ENCODE results near the gene TRAK1. TPM values are rescaled to one million over a fixed set of nuclear protein-coding genes. Genes with fewer than 3 reads are reported as not detected.

Gene TRAK1
- total RNA-seq, 1 donor from 2014 or later, result 41.0 TPM

DNA sequence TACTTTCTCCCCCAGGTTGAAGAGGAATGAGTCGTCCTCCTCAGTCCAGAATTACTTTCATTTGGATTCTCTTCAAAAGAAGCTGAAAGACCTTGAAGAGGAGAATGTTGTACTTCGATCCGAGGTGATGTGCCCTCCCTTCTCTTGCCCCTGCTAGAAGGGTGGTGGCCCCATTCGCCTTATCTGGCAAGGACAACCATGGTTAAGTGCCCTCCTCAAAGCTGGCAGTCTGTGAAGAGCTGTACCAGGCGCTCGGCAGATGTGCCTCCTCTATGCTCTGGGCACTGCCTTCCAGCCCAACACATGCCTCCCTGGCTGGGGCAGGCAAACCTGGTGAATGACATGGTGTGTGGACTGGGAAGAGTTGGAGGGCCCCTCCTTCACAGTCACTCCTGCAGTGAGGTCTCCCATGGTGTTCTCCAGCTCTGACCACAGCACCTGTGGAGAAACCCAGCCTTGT is 97.9 kb downstream of the TRAK1 start:
- H3K9me3 Mint-ChIP-seq, result no peaks in the 10 kb centered on the region

DNA sequence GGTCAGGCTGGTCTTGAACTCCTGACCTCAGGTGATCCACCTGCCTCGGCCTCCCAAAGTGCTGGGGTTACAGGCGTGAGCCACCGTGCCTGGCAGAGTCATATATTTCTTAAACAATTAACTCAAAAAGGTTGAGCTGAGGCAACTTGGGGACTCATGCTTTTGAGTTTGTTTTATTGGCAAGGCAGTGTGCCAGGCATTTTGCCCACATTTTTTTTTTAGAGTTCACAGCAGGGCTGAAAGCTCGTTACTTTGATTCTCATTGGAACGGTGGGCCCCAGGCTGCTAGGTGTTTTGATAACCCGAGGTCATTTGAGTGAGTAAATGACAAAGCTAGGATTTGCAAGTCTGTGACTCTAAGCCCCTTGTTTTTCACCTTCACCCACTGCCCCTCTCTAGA is 98.6 kb downstream of the TRAK1 start:
- H3K4me1 Mint-ChIP-seq, result peaks cover 28% of the 10 kb centered on the region
- TF ChIP-seq, protein P1, sequence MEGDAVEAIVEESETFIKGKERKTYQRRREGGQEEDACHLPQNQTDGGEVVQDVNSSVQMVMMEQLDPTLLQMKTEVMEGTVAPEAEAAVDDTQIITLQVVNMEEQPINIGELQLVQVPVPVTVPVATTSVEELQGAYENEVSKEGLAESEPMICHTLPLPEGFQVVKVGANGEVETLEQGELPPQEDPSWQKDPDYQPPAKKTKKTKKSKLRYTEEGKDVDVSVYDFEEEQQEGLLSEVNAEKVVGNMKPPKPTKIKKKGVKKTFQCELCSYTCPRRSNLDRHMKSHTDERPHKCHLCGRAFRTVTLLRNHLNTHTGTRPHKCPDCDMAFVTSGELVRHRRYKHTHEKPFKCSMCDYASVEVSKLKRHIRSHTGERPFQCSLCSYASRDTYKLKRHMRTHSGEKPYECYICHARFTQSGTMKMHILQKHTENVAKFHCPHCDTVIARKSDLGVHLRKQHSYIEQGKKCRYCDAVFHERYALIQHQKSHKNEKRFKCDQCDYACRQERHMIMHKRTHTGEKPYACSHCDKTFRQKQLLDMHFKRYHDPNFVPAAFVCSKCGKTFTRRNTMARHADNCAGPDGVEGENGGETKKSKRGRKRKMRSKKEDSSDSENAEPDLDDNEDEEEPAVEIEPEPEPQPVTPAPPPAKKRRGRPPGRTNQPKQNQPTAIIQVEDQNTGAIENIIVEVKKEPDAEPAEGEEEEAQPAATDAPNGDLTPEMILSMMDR (conservative IDR thresholded peaks at IDR 0.05), result no peak
- no peak overlapping the region for H3K4me3 Mint-ChIP-seq
- no peak for DNase-seq (ENCODE audit: low read depth, low spot score)
- H3K27me3 Mint-ChIP-seq (ENCODE audit: low read depth), result no peaks in the 10 kb centered on the region
- H3K9me3 Mint-ChIP-seq, result no peaks in the 10 kb centered on the region
- H3K36me3 Mint-ChIP-seq (ENCODE audit: low read depth), result peaks cover 6% of the 10 kb centered on the region
- H3K27ac Mint-ChIP-seq (ENCODE audit: unreplicated experiment), result peak overlapping the region; percentile 57

More for the DNA sequence above, 97.9 kb downstream of the TRAK1 start:
- Mint-ChIP-seq H3K4me3 (no peak overlapping the region), H3K27me3 (ENCODE audit: low read depth) (no peaks in the 10 kb centered on the region), H3K27ac (ENCODE audit: unreplicated experiment) (no peak overlapping the region), H3K36me3 (ENCODE audit: low read depth) (peaks cover 3% of the 10 kb centered on the region), H3K4me1 (peaks cover 35% of the 10 kb centered on the region)
- DNase-seq (ENCODE audit: low read depth, low spot score), result no peak
- TF ChIP-seq, protein P1 (conservative IDR thresholded peaks at IDR 0.05), result no peak

DNA sequence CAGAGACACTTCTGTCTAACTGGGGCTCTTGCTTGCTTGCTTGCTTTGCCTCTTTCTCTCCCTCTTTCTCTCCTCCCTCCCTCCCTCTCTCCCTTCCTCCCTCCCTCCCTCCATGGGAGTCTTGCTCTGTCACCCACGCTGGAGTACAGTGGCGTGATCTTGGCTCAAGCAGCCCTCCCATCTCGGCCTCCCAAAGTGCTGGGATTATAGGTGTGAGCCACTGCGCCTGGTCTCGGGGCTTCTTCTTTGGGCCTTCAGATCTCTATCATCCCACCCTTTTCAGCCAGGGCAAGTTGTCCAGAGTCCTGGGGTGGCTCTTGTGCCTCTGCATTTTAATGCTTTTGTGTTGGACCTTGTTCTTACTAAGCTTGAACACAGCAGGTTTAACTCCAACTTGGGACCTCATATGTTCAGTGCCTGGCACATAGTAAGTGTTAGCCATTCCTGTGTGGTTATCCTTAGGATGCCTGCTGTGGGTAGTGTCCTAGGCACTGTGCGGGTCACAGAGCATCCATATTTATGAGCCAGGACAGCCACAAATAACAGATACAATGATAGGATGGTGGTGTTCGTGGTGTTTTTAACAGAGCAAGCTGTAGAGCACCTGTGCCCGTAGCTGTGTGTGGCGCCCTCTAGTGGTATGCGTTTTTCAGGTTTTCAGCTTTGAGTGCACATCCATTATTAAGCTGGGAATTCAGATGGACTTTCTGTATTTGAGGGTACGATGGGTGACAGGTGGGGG is 99.7 kb downstream of the TRAK1 start:
- Mint-ChIP-seq H3K4me1 (peaks cover 34% of the 10 kb centered on the region), H3K27me3 (ENCODE audit: low read depth) (no peaks in the 10 kb centered on the region), H3K27ac (ENCODE audit: unreplicated experiment) (no peak overlapping the region), H3K4me3 (no peak overlapping the region), H3K36me3 (ENCODE audit: low read depth) (peaks cover 10% of the 10 kb centered on the region), H3K9me3 (no peaks in the 10 kb centered on the region)
- DNase-seq (ENCODE audit: low read depth, low spot score), result peak; percentile 83
- TF ChIP-seq, protein P1 (conservative IDR thresholded peaks at IDR 0.05), result peak; percentile 89

DNA sequence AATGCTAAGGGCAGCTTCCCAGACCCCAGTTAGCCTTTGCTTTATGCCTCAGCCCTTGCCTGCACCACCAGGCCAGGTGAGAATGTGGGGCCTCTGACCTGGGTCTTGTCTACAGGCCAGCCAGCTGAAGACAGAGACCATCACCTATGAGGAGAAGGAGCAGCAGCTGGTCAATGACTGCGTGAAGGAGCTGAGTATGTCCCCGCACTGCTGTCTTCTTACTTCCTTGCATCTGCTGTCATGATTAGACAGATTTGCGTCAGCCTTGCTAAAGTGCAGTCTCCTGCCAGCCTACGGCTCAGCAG is 100.2 kb downstream of the TRAK1 start:
- no peaks in the 10 kb centered on the region for H3K27me3 Mint-ChIP-seq (ENCODE audit: low read depth)
- DNase-seq (ENCODE audit: low read depth, low spot score), result no peak
- H3K9me3 Mint-ChIP-seq, result no peaks in the 10 kb centered on the region
- peaks cover 12% of the 10 kb centered on the region for H3K36me3 Mint-ChIP-seq (ENCODE audit: low read depth)
- H3K27ac Mint-ChIP-seq (ENCODE audit: unreplicated experiment), result no peak overlapping the region
- no peak overlapping the region for H3K4me3 Mint-ChIP-seq
- TF ChIP-seq, protein P1 (conservative IDR thresholded peaks at IDR 0.05), result peak; percentile 40
- H3K4me1 Mint-ChIP-seq, result peaks cover 38% of the 10 kb centered on the region

DNA sequence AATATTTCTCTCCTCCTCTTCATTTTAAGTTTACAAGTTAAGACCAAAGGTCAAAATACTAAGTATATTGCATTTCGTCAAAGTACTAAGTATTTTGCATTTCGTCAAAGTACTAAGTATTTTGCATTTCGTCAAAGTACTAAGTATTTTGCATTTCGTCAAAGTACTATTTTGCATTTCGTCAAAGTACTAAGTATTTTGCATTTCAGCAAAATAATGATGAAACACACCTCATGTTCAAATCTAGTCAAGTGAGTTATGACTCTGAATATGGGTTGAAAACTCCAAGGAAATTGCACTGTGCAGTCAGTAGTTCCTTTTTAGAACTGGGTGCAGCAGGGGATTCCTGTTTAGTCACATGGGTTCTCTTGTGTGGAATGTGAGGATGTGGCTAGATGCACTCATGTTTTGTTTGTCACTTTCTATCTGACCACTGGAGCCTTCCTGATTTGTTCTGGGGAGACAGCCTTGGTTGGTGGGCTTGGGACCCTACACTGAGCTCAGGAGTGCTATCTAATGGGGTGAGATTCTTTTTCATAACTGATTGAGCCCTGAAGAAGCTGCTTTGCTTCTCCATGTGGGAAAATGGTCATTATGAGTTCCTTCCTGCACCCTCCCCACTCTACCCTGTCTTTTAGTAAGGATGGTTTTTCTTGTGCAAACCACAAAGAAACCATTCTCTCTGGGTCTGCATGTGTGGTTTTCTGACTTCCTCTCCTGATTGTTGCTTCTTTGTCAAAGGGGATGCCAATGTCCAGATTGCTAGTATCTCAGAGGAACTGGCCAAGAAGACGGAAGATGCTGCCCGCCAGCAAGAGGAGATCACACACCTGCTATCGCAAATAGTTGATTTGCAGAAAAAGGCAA is 101.4 kb downstream of the TRAK1 start:
- peaks cover 12% of the 10 kb centered on the region for H3K36me3 Mint-ChIP-seq (ENCODE audit: low read depth)
- no peak overlapping the region for H3K4me3 Mint-ChIP-seq
- peaks cover 38% of the 10 kb centered on the region for H3K4me1 Mint-ChIP-seq
- TF ChIP-seq, protein P1 (conservative IDR thresholded peaks at IDR 0.05), result no peak
- no peaks in the 10 kb centered on the region for H3K27me3 Mint-ChIP-seq (ENCODE audit: low read depth)
- peak overlapping the region; percentile 73 for H3K27ac Mint-ChIP-seq (ENCODE audit: unreplicated experiment)
- H3K9me3 Mint-ChIP-seq, result no peaks in the 10 kb centered on the region
- no peak for DNase-seq (ENCODE audit: low read depth, low spot score)

Data from neural crest cell (in vitro differentiated cells).